ENCODE measurements around the gene DNAJA4. TPM values are rescaled to one million over a fixed set of nuclear protein-coding genes. Genes with fewer than 3 reads are reported as not detected.

Gene DNAJA4
- total and polyA plus RNA-seq, 9 of the 15 experiments (the other 6 are each of a cell fraction or from before 2014, with no cell fraction given) = 0.11 to 1.0 (median 0.16) TPM; not detected in 4

GRCh38 chr15:78276064-78276943 lies 11.9 kb downstream of the DNAJA4 start (continued):
- TF ChIP-seq PML (IDR thresholded peaks at IDR 0.05; ENCODE audit: low read length) = no peak
- TF ChIP-seq, protein P1, sequence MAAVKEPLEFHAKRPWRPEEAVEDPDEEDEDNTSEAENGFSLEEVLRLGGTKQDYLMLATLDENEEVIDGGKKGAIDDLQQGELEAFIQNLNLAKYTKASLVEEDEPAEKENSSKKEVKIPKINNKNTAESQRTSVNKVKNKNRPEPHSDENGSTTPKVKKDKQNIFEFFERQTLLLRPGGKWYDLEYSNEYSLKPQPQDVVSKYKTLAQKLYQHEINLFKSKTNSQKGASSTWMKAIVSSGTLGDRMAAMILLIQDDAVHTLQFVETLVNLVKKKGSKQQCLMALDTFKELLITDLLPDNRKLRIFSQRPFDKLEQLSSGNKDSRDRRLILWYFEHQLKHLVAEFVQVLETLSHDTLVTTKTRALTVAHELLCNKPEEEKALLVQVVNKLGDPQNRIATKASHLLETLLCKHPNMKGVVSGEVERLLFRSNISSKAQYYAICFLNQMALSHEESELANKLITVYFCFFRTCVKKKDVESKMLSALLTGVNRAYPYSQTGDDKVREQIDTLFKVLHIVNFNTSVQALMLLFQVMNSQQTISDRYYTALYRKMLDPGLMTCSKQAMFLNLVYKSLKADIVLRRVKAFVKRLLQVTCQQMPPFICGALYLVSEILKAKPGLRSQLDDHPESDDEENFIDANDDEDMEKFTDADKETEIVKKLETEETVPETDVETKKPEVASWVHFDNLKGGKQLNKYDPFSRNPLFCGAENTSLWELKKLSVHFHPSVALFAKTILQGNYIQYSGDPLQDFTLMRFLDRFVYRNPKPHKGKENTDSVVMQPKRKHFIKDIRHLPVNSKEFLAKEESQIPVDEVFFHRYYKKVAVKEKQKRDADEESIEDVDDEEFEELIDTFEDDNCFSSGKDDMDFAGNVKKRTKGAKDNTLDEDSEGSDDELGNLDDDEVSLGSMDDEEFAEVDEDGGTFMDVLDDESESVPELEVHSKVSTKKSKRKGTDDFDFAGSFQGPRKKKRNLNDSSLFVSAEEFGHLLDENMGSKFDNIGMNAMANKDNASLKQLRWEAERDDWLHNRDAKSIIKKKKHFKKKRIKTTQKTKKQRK (IDR thresholded peaks at IDR 0.05; ENCODE audit: borderline replicate concordance, low read depth, low read length) = no peak
- 0 out of 2 replicates have a peak, but pooled peaks have one; percentile 50 for TF ChIP-seq CBFB (CRISPR knock-in tag; IDR thresholded peaks at IDR 0.05)
- TF ChIP-seq, protein P2, sequence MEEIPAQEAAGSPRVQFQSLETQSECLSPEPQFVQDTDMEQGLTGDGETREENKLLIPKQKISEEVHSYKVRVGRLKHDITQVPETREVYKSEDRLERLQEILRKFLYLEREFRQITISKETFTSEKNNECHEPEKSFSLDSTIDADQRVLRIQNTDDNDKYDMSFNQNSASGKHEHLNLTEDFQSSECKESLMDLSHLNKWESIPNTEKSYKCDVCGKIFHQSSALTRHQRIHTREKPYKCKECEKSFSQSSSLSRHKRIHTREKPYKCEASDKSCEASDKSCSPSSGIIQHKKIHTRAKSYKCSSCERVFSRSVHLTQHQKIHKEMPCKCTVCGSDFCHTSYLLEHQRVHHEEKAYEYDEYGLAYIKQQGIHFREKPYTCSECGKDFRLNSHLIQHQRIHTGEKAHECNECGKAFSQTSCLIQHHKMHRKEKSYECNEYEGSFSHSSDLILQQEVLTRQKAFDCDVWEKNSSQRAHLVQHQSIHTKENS (CRISPR knock-in tag; IDR thresholded peaks at IDR 0.05) = no peak
- TF ChIP-seq FIP1L1 (IDR thresholded peaks at IDR 0.05; ENCODE audit: low read depth, low read length, poor library complexity, severe bottlenecking) = no peak
- peak; percentile 58; the same call in 1 of the 2 replicates for TF ChIP-seq ZBTB2 (IDR thresholded peaks at IDR 0.05)
- TF ChIP-seq ZNF436 (CRISPR knock-in tag; IDR thresholded peaks at IDR 0.05) = no peak
- TF ChIP-seq NFRKB (IDR thresholded peaks at IDR 0.05; ENCODE audit: low read depth) = peak; percentile 77; the same call in 1 of the 2 replicates
- TF ChIP-seq ZNF23 (CRISPR knock-in tag; IDR thresholded peaks at IDR 0.05) = no peak
- TF ChIP-seq, protein P3, sequence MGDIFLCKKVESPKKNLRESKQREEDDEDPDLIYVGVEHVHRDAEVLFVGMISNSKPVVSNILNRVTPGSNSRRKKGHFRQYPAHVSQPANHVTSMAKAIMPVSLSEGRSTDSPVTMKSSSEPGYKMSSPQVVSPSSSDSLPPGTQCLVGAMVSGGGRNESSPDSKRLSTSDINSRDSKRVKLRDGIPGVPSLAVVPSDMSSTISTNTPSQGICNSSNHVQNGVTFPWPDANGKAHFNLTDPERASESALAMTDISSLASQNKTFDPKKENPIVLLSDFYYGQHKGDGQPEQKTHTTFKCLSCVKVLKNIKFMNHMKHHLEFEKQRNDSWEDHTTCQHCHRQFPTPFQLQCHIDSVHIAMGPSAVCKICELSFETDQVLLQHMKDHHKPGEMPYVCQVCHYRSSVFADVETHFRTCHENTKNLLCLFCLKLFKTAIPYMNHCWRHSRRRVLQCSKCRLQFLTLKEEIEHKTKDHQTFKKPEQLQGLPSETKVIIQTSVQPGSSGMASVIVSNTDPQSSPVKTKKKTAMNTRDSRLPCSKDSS (IDR thresholded peaks at IDR 0.05; ENCODE audit: low read depth, partially characterized antibody) = no peak
- TF ChIP-seq CHD1 (IDR thresholded peaks at IDR 0.05; ENCODE audit: low read length) = no peak
- peak; percentile 38; the same call in 1 of the 2 replicates for TF ChIP-seq SUPT5H (IDR thresholded peaks at IDR 0.05)
- TF ChIP-seq CHCHD3 (CRISPR knock-in tag; IDR thresholded peaks at IDR 0.05) = no peak
- peak; percentile 20; the same call in 1 of the 2 replicates for TF ChIP-seq MAFK (IDR thresholded peaks at IDR 0.05; ENCODE audit: low read length)
- no peak for TF ChIP-seq NCOA1 (IDR thresholded peaks at IDR 0.05; ENCODE audit: low read depth)
- TF ChIP-seq ASH1L (IDR thresholded peaks at IDR 0.05; ENCODE audit: borderline replicate concordance, low read depth, partially characterized antibody) = peak; percentile 33
- no peak for TF ChIP-seq ZNF507 (tag; conservative IDR thresholded peaks at IDR 0.05)
- TF ChIP-seq TEAD2 (tag; IDR thresholded peaks at IDR 0.05) = no peak
- no peak for TF ChIP-seq HDAC3 (IDR thresholded peaks at IDR 0.05; ENCODE audit: borderline replicate concordance, partially characterized antibody)
- TF ChIP-seq BACH1 (tag; IDR thresholded peaks at IDR 0.05) = peak; percentile 46; the same call in 1 of the 2 replicates
- TF ChIP-seq POLR2AphosphoS5 (IDR thresholded peaks at IDR 0.05; ENCODE audit: control insufficient read depth, insufficient read depth, low read depth, low read length) = peak; percentile 38; the same call in 1 of the 2 replicates

All from K562 (cell line).